BJ (cell line): ENCODE measurements around the gene ZBTB37. TPM values are rescaled to one million over a fixed set of nuclear protein-coding genes. Genes with fewer than 3 reads are reported as not detected.

Experiments
- CTCF ChIA-PET: fragments of 350-600 bp; formaldehyde crosslinking; extraction: SDS; loops from one replicate; lab custom pipeline; 2021; ENCODE audit warnings: antibody characterized with exemption, inconsistent platforms; lab: Yijun Ruan, JAX
- POLR2A ChIA-PET: fragments of 300-600 bp; sonication (Branson Sonifier 250); formaldehyde crosslinking; extraction: SDS; loops from one replicate; lab custom pipeline; 2021; ENCODE audit warnings: antibody characterized with exemption; lab: Charles Lee
- DNase-seq: peaks from one replicate; pipeline ENCODE4 v3.0.0-alpha.2; 2011; ENCODE audit warnings: low read depth
- H3K27me3 ChIP-seq: 2 replicates; pipeline ENCODE4 v1.6.0; 2011; ENCODE audit warnings: low read length; ENCODE audit not compliant: control insufficient read depth, insufficient read depth
- H3K36me3 ChIP-seq: 2 replicates; pipeline ENCODE4 v1.5.1; 2011; ENCODE audit warnings: low read length; ENCODE audit not compliant: control insufficient read depth, insufficient read depth
- H3K4me3 ChIP-seq: 2 replicates; pipeline ENCODE4 v1.5.1; 2011; ENCODE audit warnings: low read depth, mild to moderate bottlenecking, control low read depth, low read length
- CTCF ChIP-seq: IDR thresholded peaks from 2 replicates; pipeline ENCODE4 v1.5.1; 2011; ENCODE audit warnings: low read depth, mild to moderate bottlenecking, control low read depth, inconsistent platforms, low read length, moderate library complexity; ENCODE audit not compliant: insufficient read depth
- polyA plus RNA-seq: library from polyadenylated mRNA; depleted of rRNA; stranded (reverse); fragments of >200 nt; gene quantifications from 2 replicates; pipeline ENCODE4 v1.2.3, GENCODE V29; 2011

ZBTB37 gene
- polyA plus RNA-seq, 1 experiment = 1.8 TPM

- no peak for TF ChIP-seq CTCF
- Histone ChIP-seq H3K27me3 (no peaks in the 10 kb centered on the region), H3K36me3 (no peaks in the 10 kb centered on the region), H3K4me3 (no peak overlapping the region)
- DNase-seq = no peak
- ChIA-PET POLR2A (no interaction called here), CTCF (no interaction called here)
These were observed 25.4 kb downstream of the ZBTB37 start for GRCh38 chr1:173893611-173894010.

- no peaks in the 10 kb centered on the region for H3K27me3 ChIP-seq
- no peak overlapping the region for H3K4me3 ChIP-seq
- TF ChIP-seq CTCF = no peak
- POLR2A ChIA-PET = no interaction called here
- CTCF ChIA-PET = no interaction called here
- DNase-seq = no peak
- no peaks in the 10 kb centered on the region for H3K36me3 ChIP-seq
These were observed 26.0 kb downstream of the ZBTB37 start for GRCh38 chr1:173894189-173894588.

- no peak overlapping the region for H3K4me3 ChIP-seq
- TF ChIP-seq CTCF = no peak
- ChIA-PET POLR2A (no interaction called here), CTCF (no interaction called here)
- no peaks in the 10 kb centered on the region for H3K27me3 ChIP-seq
- H3K36me3 ChIP-seq = no peaks in the 10 kb centered on the region
- no peak for DNase-seq
These were observed 32.2 kb downstream of the ZBTB37 start for GRCh38 chr1:173900427-173900826.

GRCh38 chr1:173900992-173901391 lies 32.8 kb downstream of the ZBTB37 start:
- H3K36me3 ChIP-seq = no peaks in the 10 kb centered on the region
- DNase-seq = no peak
- ChIA-PET POLR2A (no interaction called here), CTCF (no interaction called here)
- no peaks in the 10 kb centered on the region for H3K27me3 ChIP-seq
- H3K4me3 ChIP-seq = no peak overlapping the region
- no peak for TF ChIP-seq CTCF

GRCh38 chr1:173903827-173904531 lies 35.8 kb downstream of the ZBTB37 start:
- ChIA-PET CTCF (no interaction called here), POLR2A (no interaction called here)

More at GRCh38 chr1:173903827-173904531, 35.8 kb downstream of the ZBTB37 start:
- Histone ChIP-seq H3K27me3 (no peaks in the 10 kb centered on the region), H3K4me3 (no peak overlapping the region), H3K36me3 (no peaks in the 10 kb centered on the region)
- DNase-seq = no peak
- no peak for TF ChIP-seq CTCF
